DND-41 (cell line): ENCODE data around the gene TRIM5.
"Not testable (repeated sequence)": the region's sequence is repeated elsewhere in the genome, so short reads cannot be mapped to it uniquely, and the experiment has no call there.

Experiments used
- ATAC-seq: fragments of 200-7000 bp; cut with Tn5 transposase; 3 replicates; pipeline ENCODE4 v1.9.1; 2021; ENCODE audit warnings: low read depth; ENCODE audit not compliant: insufficient read depth
- DNase-seq: peaks from one replicate; pipeline ENCODE4 v3.0.0-alpha.2; 2020
- H2AFZ ChIP-seq: 2 replicates; pipeline ENCODE4 v1.6.0; 2012; ENCODE audit warnings: low read depth, low read length
- H3K27ac ChIP-seq: 2 replicates; pipeline ENCODE4 v1.5.1; 2012; ENCODE audit warnings: low read length, inconsistent platforms
- H3K27me3 ChIP-seq: fragments of 200-600 bp; sonication (generic); 2 replicates; pipeline ENCODE4 v1.6.0; 2012; ENCODE audit warnings: low read length, mild to moderate bottlenecking, inconsistent platforms; ENCODE audit not compliant: insufficient read depth, poor library complexity
- H3K36me3 ChIP-seq: 2 replicates; pipeline ENCODE4 v1.5.1; 2012; ENCODE audit warnings: low read length, inconsistent platforms; ENCODE audit not compliant: insufficient read depth
- H3K4me1 ChIP-seq: 2 replicates; pipeline ENCODE4 v1.5.1; 2012; ENCODE audit warnings: mild to moderate bottlenecking, low read length; ENCODE audit not compliant: insufficient read depth
- H3K4me2 ChIP-seq: 2 replicates; pipeline ENCODE4 v1.6.0; 2012; ENCODE audit warnings: mild to moderate bottlenecking, moderate library complexity, low read length, inconsistent platforms; ENCODE audit not compliant: insufficient read depth
- H3K4me3 ChIP-seq, 2 experiments: fragments of 200-600 bp in 1 of 2; shearing (Covaris generic) in 1 of 2; 2 replicates each; pipeline ENCODE4 v1.5.1; 2012 to 2016; ENCODE audit warnings: inconsistent platforms in 2 of 2, low read length in 2 of 2, mild to moderate bottlenecking in 2 of 2, low read depth in 1 of 2, moderate library complexity in 1 of 2
- H3K79me2 ChIP-seq: 2 replicates; pipeline ENCODE4 v1.6.0; 2012; ENCODE audit warnings: low read length, inconsistent platforms; ENCODE audit not compliant: insufficient read depth
- H3K9ac ChIP-seq: 2 replicates; pipeline ENCODE4 v1.6.0; 2012; ENCODE audit warnings: low read depth, mild to moderate bottlenecking, inconsistent platforms, low read length, moderate library complexity
- H3K9me3 ChIP-seq: 2 replicates; pipeline ENCODE4 v1.5.1; 2012; ENCODE audit warnings: low read length, moderate library complexity, mild to moderate bottlenecking, inconsistent platforms; ENCODE audit not compliant: insufficient read depth, severe bottlenecking
- H4K20me1 ChIP-seq: 2 replicates; pipeline ENCODE4 v1.6.0; 2012; ENCODE audit warnings: low read length; ENCODE audit not compliant: insufficient read depth
- EZH2 ChIP-seq: IDR thresholded peaks from 3 replicates; pipeline ENCODE4 v1.6.1; 2012; ENCODE audit warnings: borderline replicate concordance, low read depth, mild to moderate bottlenecking, moderate library complexity, low read length, inconsistent platforms; ENCODE audit not compliant: severe bottlenecking
- TF ChIP-seq, protein P1 (sequence below): IDR thresholded peaks from 2 replicates; pipeline ENCODE4 v1.5.1; 2012; ENCODE audit warnings: borderline replicate concordance, low read length, moderate library complexity, mild to moderate bottlenecking; ENCODE audit not compliant: poor library complexity, severe bottlenecking; ENCODE audit errors: extremely low read depth

Gene TRIM5

DNA sequence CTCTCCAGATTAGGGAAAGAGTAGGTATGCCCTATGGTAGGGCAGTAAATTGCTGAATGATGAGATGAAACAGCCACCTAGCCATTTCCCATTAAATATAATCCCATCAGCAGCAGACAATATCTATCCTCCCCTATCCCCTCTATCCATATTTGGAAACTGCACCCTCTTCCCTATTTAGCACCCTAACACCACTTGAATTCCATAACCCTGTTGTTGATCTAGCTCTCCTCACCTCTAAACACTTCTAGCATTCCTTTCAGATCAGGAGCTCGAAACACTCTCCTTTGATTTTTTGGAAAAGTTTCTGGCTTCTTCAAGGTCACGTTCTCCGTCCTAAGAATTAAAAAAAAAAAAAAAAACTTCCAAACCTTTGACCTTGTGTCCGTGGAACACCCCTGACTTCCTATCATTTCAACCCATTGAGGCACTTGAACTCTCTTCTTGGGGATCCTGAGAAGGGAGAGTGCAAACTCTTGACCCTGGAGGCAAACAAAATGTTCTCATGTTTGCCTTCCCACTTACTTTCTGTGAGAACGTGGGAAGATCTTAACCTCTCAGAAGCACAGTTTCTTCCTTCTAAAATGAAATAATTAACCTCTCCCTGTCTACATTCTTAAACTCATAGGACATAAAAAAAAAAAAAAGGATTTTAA is 19.0 kb downstream of the TRIM5 start:
- peaks cover 65% of the 10 kb centered on the region for H3K36me3 ChIP-seq
- H3K9me3 ChIP-seq = no peaks in the 10 kb centered on the region
- ATAC-seq = no peak
- no peak overlapping the region for H3K27ac ChIP-seq
- H3K4me3 ChIP-seq = no peak overlapping the region
- no peak overlapping the region for H3K9ac ChIP-seq
- 0 out of 2 replicates have a peak, but pooled peaks cover 4% of the 10 kb centered on the region for H3K79me2 ChIP-seq
- DNase-seq = no peak
- H3K4me2 ChIP-seq = no peak overlapping the region
- H2AFZ ChIP-seq = no peak overlapping the region
- H3K27me3 ChIP-seq = no peaks in the 10 kb centered on the region
- no peak for TF ChIP-seq EZH2
- TF ChIP-seq, protein P1, sequence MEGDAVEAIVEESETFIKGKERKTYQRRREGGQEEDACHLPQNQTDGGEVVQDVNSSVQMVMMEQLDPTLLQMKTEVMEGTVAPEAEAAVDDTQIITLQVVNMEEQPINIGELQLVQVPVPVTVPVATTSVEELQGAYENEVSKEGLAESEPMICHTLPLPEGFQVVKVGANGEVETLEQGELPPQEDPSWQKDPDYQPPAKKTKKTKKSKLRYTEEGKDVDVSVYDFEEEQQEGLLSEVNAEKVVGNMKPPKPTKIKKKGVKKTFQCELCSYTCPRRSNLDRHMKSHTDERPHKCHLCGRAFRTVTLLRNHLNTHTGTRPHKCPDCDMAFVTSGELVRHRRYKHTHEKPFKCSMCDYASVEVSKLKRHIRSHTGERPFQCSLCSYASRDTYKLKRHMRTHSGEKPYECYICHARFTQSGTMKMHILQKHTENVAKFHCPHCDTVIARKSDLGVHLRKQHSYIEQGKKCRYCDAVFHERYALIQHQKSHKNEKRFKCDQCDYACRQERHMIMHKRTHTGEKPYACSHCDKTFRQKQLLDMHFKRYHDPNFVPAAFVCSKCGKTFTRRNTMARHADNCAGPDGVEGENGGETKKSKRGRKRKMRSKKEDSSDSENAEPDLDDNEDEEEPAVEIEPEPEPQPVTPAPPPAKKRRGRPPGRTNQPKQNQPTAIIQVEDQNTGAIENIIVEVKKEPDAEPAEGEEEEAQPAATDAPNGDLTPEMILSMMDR = no peak
- H3K4me1 ChIP-seq = no peaks in the 10 kb centered on the region
- H4K20me1 ChIP-seq = no peaks in the 10 kb centered on the region

DNA sequence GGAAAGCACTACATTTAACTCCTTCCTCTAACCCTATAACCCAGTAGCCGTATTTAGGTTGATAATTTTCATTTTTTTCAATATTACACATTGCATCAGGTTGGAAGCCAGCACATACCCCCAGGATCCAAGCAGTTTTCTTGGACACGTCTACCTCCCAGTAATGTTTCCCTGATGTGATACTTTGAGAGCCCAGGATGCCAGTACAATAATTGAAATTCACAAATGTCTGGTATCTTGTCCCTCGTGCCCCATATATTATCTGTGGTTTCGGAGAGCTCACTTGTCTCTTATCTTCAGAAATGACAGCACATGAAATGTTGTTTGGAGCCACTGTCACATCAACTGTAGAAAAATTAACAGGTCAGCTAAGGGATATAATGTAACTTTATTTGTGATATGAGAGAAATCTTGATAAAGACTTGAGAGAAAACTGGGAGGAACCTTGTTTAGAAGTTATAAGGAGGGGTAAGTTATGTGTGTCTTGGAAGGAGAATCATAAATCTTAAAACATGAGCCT is 19.8 kb downstream of the TRIM5 start:
- no peak for ATAC-seq
- no peak for DNase-seq
- no peaks in the 10 kb centered on the region for H4K20me1 ChIP-seq
- no peak overlapping the region for H3K9ac ChIP-seq
- no peaks in the 10 kb centered on the region for H3K27me3 ChIP-seq
- peaks cover 58% of the 10 kb centered on the region for H3K36me3 ChIP-seq
- H3K9me3 ChIP-seq = no peaks in the 10 kb centered on the region
- H3K4me1 ChIP-seq = no peaks in the 10 kb centered on the region
- H3K79me2 ChIP-seq = no peaks in the 10 kb centered on the region
- TF ChIP-seq, protein P1 = no peak
- no peak for TF ChIP-seq EZH2
- no peak overlapping the region for H3K4me3 ChIP-seq
- H2AFZ ChIP-seq = no peak overlapping the region
- no peak overlapping the region for H3K27ac ChIP-seq
- no peak overlapping the region for H3K4me2 ChIP-seq

DNA sequence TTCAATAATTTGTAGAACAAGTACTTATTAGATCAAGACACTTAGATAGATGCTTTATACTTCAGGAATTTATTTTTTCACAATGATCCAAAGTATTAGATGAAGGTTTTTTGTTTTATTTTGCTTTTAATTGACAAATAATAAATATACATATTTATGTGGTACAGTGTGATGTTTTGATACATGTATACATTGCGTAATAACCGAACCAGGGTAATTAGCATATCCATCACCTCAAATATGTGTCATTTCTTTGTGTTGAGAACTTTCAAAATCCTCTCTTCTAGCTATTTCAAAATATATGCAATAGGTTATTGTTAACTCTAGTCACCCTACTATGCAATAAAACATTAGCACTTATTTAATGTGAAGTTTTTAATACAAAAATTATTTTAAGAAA is 21.4 kb downstream of the TRIM5 start:
- H3K36me3 ChIP-seq = peaks cover 45% of the 10 kb centered on the region; the same call in 1 of the 2 replicates
- H3K4me1 ChIP-seq = no peaks in the 10 kb centered on the region
- no peak for TF ChIP-seq EZH2
- TF ChIP-seq, protein P1 = no peak
- H3K4me2 ChIP-seq = no peak overlapping the region
- no peak for DNase-seq
- H3K27me3 ChIP-seq = no peaks in the 10 kb centered on the region
- no peaks in the 10 kb centered on the region for H4K20me1 ChIP-seq
- ATAC-seq = no peak
- no peak overlapping the region for H3K9ac ChIP-seq
- H2AFZ ChIP-seq = no peak overlapping the region
- no peak overlapping the region for H3K27ac ChIP-seq
- H3K9me3 ChIP-seq = no peaks in the 10 kb centered on the region
- H3K79me2 ChIP-seq = no peaks in the 10 kb centered on the region
- H3K4me3 ChIP-seq = no peak overlapping the region

DNA sequence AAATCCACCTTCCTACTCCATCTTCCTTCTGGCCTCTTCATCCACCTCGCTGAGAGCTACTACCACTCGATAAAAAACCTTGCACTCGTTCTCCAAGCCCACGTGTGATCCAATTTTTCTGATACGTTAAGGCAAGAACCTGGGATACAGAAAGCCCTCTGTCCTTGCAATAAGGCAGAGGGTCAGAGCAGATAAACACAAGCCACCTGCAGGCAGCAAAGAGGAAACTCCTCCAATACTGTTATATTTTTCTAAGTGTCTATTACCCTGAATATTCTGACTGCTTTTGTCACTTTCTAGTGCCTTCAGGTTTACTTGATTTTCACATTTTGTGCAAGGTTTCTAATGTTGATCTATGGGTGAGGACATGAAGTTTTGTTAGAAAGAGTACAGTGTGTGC is 26.6 kb downstream of the TRIM5 start:
- Histone ChIP-seq H3K9me3 (no peaks in the 10 kb centered on the region), H2AFZ (no peak overlapping the region), H3K36me3 (peaks cover 2% of the 10 kb centered on the region; the same call in 1 of the 2 replicates), H3K4me2 (no peak overlapping the region), H3K27me3 (no peaks in the 10 kb centered on the region), H3K79me2 (no peaks in the 10 kb centered on the region), H3K27ac (no peak overlapping the region), H3K4me3 (no peak overlapping the region), H4K20me1 (no peaks in the 10 kb centered on the region), H3K9ac (no peak overlapping the region), H3K4me1 (no peaks in the 10 kb centered on the region)
- no peak for DNase-seq
- ATAC-seq = no peak
- TF ChIP-seq, protein P1 = no peak
- TF ChIP-seq EZH2 = no peak

DNA sequence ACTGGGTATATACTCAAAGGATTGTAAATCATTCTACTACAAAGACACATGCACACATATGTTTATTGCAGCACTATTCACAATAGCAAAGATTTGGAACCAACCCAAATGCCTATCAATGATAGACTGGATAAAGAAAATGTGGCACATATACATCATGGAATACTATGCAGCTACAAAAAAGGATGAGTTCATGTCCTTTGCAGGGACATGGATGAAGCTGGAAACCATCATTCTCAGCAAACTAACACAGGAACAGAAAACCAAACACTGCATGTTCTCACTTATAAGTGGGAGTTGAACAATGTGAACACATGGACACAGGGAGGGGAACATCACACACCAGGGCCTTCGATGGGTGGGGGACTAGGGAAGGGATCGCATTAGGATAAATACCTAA is 27.9 kb downstream of the TRIM5 start:
- not testable (repeated sequence) for H3K9me3 ChIP-seq, H3K79me2 ChIP-seq, DNase-seq, H3K4me1 ChIP-seq, H3K27me3 ChIP-seq, H3K4me3 ChIP-seq, H2AFZ ChIP-seq, H3K4me2 ChIP-seq, ATAC-seq, H3K36me3 ChIP-seq, H3K9ac ChIP-seq, H3K27ac ChIP-seq, H4K20me1 ChIP-seq
